ENCODE results near the gene F8.

Gene F8

DNA sequence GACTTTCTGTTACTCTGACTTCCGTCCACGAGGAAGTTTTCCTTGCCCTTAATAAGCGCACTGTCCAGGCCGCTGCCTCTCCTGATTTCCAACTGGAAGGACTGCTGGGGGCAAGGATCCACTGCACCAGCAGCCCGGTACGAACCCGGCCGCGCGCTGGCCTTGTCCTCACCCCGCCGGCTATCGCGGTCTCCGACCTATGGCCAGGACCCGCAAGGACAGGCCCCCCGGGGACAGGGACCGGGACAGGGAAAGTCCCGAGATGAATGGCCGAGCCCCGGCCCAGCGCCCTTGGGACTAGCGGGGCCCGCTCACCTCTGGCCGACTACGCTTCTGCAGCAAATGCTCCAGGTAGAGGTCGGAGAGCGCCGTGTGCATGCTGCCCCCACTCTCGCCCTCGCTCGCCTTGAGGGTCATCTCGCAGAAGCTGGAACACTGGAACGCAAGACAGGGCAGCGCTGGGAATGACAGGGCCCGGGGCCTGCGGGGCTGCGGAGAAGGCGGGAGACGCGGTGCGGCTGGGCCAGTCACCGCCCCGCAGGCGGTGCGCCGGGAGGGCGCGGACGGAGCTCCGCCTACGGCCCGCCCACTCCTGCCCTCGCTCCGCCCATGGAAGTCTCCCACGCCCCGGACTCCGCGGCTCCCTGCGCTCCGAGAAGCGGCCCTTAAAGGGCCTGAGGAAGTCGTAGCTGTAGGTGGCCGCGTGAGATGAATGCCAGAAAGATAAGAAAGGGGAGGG is 217.4 kb downstream of the F8 start, which contains the start of gene MPP1:
MPP1 (minus strand) TSS at position 529 of the 739 bp plus-strand sequence; CDS start at position 417, 112 bp downstream.
- no peaks in the 10 kb centered on the region for H3K36me3 ChIP-seq (ENCODE audit: control insufficient read depth in 2 of 2, insufficient read depth in 1 of 2, low read length in 2 of 2)
- ChIA-PET POLR2A (interaction anchor here (0.6 to 1.3 kb wide), 5 partner anchors 8 to 209 kb away, joined by 3 to 14 read pairs (median 4); partner anchors contain the start of gene DKC1), CTCF (interaction anchor here (0.6 to 1.0 kb wide), 2 partner anchors 26 to 57 kb away, joined by 3 read pairs; no protein-coding TSS in a partner anchor)
- H3K9me3 ChIP-seq (ENCODE audit: control insufficient read depth, insufficient read depth, low read depth, low read length), result no peaks in the 10 kb centered on the region
- H3K4me1 ChIP-seq (ENCODE audit: control insufficient read depth, insufficient read depth, low read length), result peaks cover 12% of the 10 kb centered on the region
- peak within 1 kb of the TSS; percentile 71 for H3K4me3 ChIP-seq (ENCODE audit: low read depth, low read length)
- peak within 1 kb of the TSS; percentile 63; the same call in 1 of the 2 replicates for H3K27ac ChIP-seq (ENCODE audit: extremely low read depth, low read depth, low read length)
- TF ChIP-seq ZNF76 (tag by site-specific recombination; IDR thresholded peaks at IDR 0.05; ENCODE audit: borderline replicate concordance, low read depth), result peak; percentile 53; the same call in 1 of the 2 replicates
- TF ChIP-seq, protein P1, sequence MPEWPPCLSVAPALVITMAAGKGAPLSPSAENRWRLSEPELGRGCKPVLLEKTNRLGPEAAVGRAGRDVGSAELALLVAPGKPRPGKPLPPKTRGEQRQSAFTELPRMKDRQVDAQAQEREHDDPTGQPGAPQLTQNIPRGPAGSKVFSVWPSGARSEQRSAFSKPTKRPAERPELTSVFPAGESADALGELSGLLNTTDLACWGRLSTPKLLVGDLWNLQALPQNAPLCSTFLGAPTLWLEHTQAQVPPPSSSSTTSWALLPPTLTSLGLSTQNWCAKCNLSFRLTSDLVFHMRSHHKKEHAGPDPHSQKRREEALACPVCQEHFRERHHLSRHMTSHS (tag by site-specific recombination; IDR thresholded peaks at IDR 0.05), result no peak
- peak; percentile 57; the same call in 1 of the 2 replicates for TF ChIP-seq KLF8 (tag by site-specific recombination; IDR thresholded peaks at IDR 0.05)
- peak; percentile 66; the same call in 1 of the 2 replicates for TF ChIP-seq KLF1 (tag by site-specific recombination; IDR thresholded peaks at IDR 0.05)
- TF ChIP-seq IKZF3 (tag by site-specific recombination; IDR thresholded peaks at IDR 0.05), result 0 out of 2 replicates have a peak, but pooled peaks have one; percentile 7
- TF ChIP-seq GLIS1 (tag by site-specific recombination; IDR thresholded peaks at IDR 0.05), result peak; percentile 59
- TF ChIP-seq EGR2 (tag by site-specific recombination; IDR thresholded peaks at IDR 0.05; ENCODE audit: low read depth), result peak; percentile 94
- TF ChIP-seq ZBTB17 (tag by site-specific recombination; IDR thresholded peaks at IDR 0.05), result peak; percentile 35
- TF ChIP-seq ZNF311 (tag by site-specific recombination; IDR thresholded peaks at IDR 0.05; ENCODE audit: borderline replicate concordance), result no peak
- peak; percentile 82 for TF ChIP-seq SP2 (tag by site-specific recombination; IDR thresholded peaks at IDR 0.05)
- TF ChIP-seq, protein P2, sequence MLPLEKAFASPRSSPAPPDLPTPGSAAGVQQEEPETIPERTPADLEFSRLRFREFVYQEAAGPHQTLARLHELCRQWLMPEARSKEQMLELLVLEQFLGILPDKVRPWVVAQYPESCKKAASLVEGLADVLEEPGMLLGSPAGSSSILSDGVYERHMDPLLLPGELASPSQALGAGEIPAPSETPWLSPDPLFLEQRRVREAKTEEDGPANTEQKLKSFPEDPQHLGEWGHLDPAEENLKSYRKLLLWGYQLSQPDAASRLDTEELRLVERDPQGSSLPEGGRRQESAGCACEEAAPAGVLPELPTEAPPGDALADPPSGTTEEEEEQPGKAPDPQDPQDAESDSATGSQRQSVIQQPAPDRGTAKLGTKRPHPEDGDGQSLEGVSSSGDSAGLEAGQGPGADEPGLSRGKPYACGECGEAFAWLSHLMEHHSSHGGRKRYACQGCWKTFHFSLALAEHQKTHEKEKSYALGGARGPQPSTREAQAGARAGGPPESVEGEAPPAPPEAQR (tag by site-specific recombination; IDR thresholded peaks at IDR 0.05), result no peak
- TF ChIP-seq, protein P3, sequence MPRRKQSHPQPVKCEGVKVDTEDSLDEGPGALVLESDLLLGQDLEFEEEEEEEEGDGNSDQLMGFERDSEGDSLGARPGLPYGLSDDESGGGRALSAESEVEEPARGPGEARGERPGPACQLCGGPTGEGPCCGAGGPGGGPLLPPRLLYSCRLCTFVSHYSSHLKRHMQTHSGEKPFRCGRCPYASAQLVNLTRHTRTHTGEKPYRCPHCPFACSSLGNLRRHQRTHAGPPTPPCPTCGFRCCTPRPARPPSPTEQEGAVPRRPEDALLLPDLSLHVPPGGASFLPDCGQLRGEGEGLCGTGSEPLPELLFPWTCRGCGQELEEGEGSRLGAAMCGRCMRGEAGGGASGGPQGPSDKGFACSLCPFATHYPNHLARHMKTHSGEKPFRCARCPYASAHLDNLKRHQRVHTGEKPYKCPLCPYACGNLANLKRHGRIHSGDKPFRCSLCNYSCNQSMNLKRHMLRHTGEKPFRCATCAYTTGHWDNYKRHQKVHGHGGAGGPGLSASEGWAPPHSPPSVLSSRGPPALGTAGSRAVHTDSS (tag by site-specific recombination; IDR thresholded peaks at IDR 0.05), result no peak
- TF ChIP-seq ZNF366 (tag by site-specific recombination; conservative IDR thresholded peaks at IDR 0.05), result no peak
- peak; percentile 74 for TF ChIP-seq GLIS2 (tag by site-specific recombination; IDR thresholded peaks at IDR 0.05)
- 0 out of 2 replicates have a peak, but pooled peaks have one; percentile 32 for TF ChIP-seq ZNF341 (tag by site-specific recombination; IDR thresholded peaks at IDR 0.05; ENCODE audit: low read depth)
- TF ChIP-seq, protein P4, sequence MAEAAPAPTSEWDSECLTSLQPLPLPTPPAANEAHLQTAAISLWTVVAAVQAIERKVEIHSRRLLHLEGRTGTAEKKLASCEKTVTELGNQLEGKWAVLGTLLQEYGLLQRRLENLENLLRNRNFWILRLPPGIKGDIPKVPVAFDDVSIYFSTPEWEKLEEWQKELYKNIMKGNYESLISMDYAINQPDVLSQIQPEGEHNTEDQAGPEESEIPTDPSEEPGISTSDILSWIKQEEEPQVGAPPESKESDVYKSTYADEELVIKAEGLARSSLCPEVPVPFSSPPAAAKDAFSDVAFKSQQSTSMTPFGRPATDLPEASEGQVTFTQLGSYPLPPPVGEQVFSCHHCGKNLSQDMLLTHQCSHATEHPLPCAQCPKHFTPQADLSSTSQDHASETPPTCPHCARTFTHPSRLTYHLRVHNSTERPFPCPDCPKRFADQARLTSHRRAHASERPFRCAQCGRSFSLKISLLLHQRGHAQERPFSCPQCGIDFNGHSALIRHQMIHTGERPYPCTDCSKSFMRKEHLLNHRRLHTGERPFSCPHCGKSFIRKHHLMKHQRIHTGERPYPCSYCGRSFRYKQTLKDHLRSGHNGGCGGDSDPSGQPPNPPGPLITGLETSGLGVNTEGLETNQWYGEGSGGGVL (tag by site-specific recombination; IDR thresholded peaks at IDR 0.05), result 0 out of 2 replicates have a peak, but pooled peaks have one; percentile 27
- peak; percentile 55; the same call in 1 of the 2 replicates for TF ChIP-seq KLF10 (tag by site-specific recombination; IDR thresholded peaks at IDR 0.05)
- no peak for TF ChIP-seq SETDB1 (IDR thresholded peaks at IDR 0.05; ENCODE audit: insufficient read length, low read length)
- peak; percentile 46; the same call in 1 of the 2 replicates for TF ChIP-seq ZBTB8A (tag by site-specific recombination; IDR thresholded peaks at IDR 0.05)
- TF ChIP-seq, protein P5, sequence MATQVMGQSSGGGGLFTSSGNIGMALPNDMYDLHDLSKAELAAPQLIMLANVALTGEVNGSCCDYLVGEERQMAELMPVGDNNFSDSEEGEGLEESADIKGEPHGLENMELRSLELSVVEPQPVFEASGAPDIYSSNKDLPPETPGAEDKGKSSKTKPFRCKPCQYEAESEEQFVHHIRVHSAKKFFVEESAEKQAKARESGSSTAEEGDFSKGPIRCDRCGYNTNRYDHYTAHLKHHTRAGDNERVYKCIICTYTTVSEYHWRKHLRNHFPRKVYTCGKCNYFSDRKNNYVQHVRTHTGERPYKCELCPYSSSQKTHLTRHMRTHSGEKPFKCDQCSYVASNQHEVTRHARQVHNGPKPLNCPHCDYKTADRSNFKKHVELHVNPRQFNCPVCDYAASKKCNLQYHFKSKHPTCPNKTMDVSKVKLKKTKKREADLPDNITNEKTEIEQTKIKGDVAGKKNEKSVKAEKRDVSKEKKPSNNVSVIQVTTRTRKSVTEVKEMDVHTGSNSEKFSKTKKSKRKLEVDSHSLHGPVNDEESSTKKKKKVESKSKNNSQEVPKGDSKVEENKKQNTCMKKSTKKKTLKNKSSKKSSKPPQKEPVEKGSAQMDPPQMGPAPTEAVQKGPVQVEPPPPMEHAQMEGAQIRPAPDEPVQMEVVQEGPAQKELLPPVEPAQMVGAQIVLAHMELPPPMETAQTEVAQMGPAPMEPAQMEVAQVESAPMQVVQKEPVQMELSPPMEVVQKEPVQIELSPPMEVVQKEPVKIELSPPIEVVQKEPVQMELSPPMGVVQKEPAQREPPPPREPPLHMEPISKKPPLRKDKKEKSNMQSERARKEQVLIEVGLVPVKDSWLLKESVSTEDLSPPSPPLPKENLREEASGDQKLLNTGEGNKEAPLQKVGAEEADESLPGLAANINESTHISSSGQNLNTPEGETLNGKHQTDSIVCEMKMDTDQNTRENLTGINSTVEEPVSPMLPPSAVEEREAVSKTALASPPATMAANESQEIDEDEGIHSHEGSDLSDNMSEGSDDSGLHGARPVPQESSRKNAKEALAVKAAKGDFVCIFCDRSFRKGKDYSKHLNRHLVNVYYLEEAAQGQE (tag by site-specific recombination; IDR thresholded peaks at IDR 0.05), result peak; percentile 28; the same call in 1 of the 2 replicates
- TF ChIP-seq ZIC2 (tag by site-specific recombination; IDR thresholded peaks at IDR 0.05), result peak; percentile 81
- peak; percentile 99 for TF ChIP-seq ZFHX2 (tag by site-specific recombination; conservative IDR thresholded peaks at IDR 0.05)
- peak; percentile 36; the same call in 1 of the 2 replicates for TF ChIP-seq KLF9 (tag by site-specific recombination; IDR thresholded peaks at IDR 0.05; ENCODE audit: low read depth)
- TF ChIP-seq ZNF660 (tag by site-specific recombination; IDR thresholded peaks at IDR 0.05), result peak; percentile 65; the same call in 1 of the 2 replicates
- TF ChIP-seq, protein P6, sequence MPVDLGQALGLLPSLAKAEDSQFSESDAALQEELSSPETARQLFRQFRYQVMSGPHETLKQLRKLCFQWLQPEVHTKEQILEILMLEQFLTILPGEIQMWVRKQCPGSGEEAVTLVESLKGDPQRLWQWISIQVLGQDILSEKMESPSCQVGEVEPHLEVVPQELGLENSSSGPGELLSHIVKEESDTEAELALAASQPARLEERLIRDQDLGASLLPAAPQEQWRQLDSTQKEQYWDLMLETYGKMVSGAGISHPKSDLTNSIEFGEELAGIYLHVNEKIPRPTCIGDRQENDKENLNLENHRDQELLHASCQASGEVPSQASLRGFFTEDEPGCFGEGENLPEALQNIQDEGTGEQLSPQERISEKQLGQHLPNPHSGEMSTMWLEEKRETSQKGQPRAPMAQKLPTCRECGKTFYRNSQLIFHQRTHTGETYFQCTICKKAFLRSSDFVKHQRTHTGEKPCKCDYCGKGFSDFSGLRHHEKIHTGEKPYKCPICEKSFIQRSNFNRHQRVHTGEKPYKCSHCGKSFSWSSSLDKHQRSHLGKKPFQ (tag by site-specific recombination; IDR thresholded peaks at IDR 0.05), result no peak

All from HEK293 (cell line).